ENCODE measurements around the gene PARP9. TPM values are rescaled to one million over a fixed set of nuclear protein-coding genes. Genes with fewer than 3 reads are reported as not detected.

PARP9 gene
- total RNA-seq, 2 donors from 2014 or later = 13.2 to 17.1 TPM

- intact Hi-C loops (cut with DNase I) = no loop called here
- H3K36me3 ChIP-seq (replicated peaks in 1 of 2; ENCODE audit: insufficient read depth in 1 of 2, low read depth in 2 of 2) = no peaks in the 10 kb centered on the region
- 30 to 40% methylated on average over 1 of the region's 1 CpG for WGBS, 2 donors
- H3K4me1 ChIP-seq = no peaks in the 10 kb centered on the region
- H3K27me3 ChIP-seq = no peaks in the 10 kb centered on the region
- no peak for DNase-seq
- H3K9me3 ChIP-seq = peaks cover 0 to 9% (median 0%) of the 10 kb centered on the region in 3 donors
- H3K4me3 ChIP-seq = no peak overlapping the region
- H3K27ac ChIP-seq = no peak overlapping the region
- ATAC-seq = no peak
- no peak for TF ChIP-seq POLR2A (IDR thresholded peaks at IDR 0.05)
- TF ChIP-seq CTCF (IDR thresholded peaks at IDR 0.05) = no peak
Observed at GRCh38 chr3:122586098-122586497, 22.0 kb upstream of the PARP9 start.

GRCh38 chr3:122582390-122582789, 18.3 kb upstream of the PARP9 start:
- WGBS, 2 donors = 82 to 93% methylated on average over 1 of the region's 1 CpG
- intact Hi-C loops (cut with DNase I) = no loop called here

GRCh38 chr3:122581622-122582021, 17.5 kb upstream of the PARP9 start:
- peaks cover 0 to 9% (median 0%) of the 10 kb centered on the region in 3 donors for H3K9me3 ChIP-seq
- H3K27me3 ChIP-seq = no peaks in the 10 kb centered on the region
- no peak for ATAC-seq
- H3K4me1 ChIP-seq = peaks cover 4% of the 10 kb centered on the region
- WGBS, 2 donors = 92 to 97% methylated on average over 2 of the region's 2 CpGs
- H3K36me3 ChIP-seq (replicated peaks in 1 of 2; ENCODE audit: insufficient read depth in 1 of 2, low read depth in 2 of 2) = no peaks in the 10 kb centered on the region
- no peak for DNase-seq
- no peak for TF ChIP-seq CTCF (IDR thresholded peaks at IDR 0.05)
- no peak for TF ChIP-seq POLR2A (IDR thresholded peaks at IDR 0.05)
- no peak overlapping the region for H3K27ac ChIP-seq
- H3K4me3 ChIP-seq = no peak overlapping the region
- intact Hi-C loops (cut with DNase I) = no loop called here

More at GRCh38 chr3:122582390-122582789, 18.3 kb upstream of the PARP9 start:
- peaks cover 4% of the 10 kb centered on the region for H3K4me1 ChIP-seq
- no peak overlapping the region for H3K27ac ChIP-seq
- no peaks in the 10 kb centered on the region for H3K27me3 ChIP-seq
- no peak overlapping the region for H3K4me3 ChIP-seq
- peaks cover 0 to 9% (median 0%) of the 10 kb centered on the region in 3 donors for H3K9me3 ChIP-seq
- DNase-seq (no peak), ATAC-seq (no peak)
- TF ChIP-seq CTCF (IDR thresholded peaks at IDR 0.05) (no peak), POLR2A (IDR thresholded peaks at IDR 0.05) (no peak)
- H3K36me3 ChIP-seq (replicated peaks in 1 of 2; ENCODE audit: insufficient read depth in 1 of 2, low read depth in 2 of 2) = no peaks in the 10 kb centered on the region

GRCh38 chr3:122580470-122580869, 16.4 kb upstream of the PARP9 start:
- intact Hi-C loops (cut with DNase I) = no loop called here
- H3K9me3 ChIP-seq = peaks cover 0 to 9% (median 0%) of the 10 kb centered on the region in 3 donors
- H3K27me3 ChIP-seq = no peaks in the 10 kb centered on the region
- no peak overlapping the region for H3K27ac ChIP-seq
- 52 to 80% methylated on average over 3 of the region's 3 CpGs for WGBS, 2 donors
- no peak overlapping the region for H3K4me3 ChIP-seq
- no peak for TF ChIP-seq CTCF (IDR thresholded peaks at IDR 0.05)
- TF ChIP-seq POLR2A (IDR thresholded peaks at IDR 0.05) = no peak
- DNase-seq = no peak
- no peaks in the 10 kb centered on the region for H3K36me3 ChIP-seq (replicated peaks in 1 of 2; ENCODE audit: insufficient read depth in 1 of 2, low read depth in 2 of 2)
- ATAC-seq = no peak
- H3K4me1 ChIP-seq = peaks cover 4% of the 10 kb centered on the region

GRCh38 chr3:122578069-122578740, 14.1 kb upstream of the PARP9 start:
- no peak overlapping the region for H3K27ac ChIP-seq
- DNase-seq = no peak
- ATAC-seq = no peak

More at GRCh38 chr3:122578069-122578740, 14.1 kb upstream of the PARP9 start:
- H3K4me1 ChIP-seq = peaks cover 7% of the 10 kb centered on the region
- no peak for TF ChIP-seq POLR2A (IDR thresholded peaks at IDR 0.05)
- TF ChIP-seq CTCF (IDR thresholded peaks at IDR 0.05) = no peak
- WGBS, 2 donors = 47 to 59% methylated on average over 5 of the region's 5 CpGs
- no peak overlapping the region for H3K4me3 ChIP-seq
- peaks cover 0 to 9% (median 0%) of the 10 kb centered on the region in 3 donors for H3K9me3 ChIP-seq
- no peaks in the 10 kb centered on the region for H3K27me3 ChIP-seq
- H3K36me3 ChIP-seq (replicated peaks in 1 of 2; ENCODE audit: insufficient read depth in 1 of 2, low read depth in 2 of 2) = no peaks in the 10 kb centered on the region
- intact Hi-C loops (cut with DNase I) = no loop called here

All from body of pancreas (tissue), 4 donors.